Measurements from ENCODE around the gene ACTA1.

GRCh38 chr1:229383188-229383587, 50.7 kb downstream of the ACTA1 start:
- TF ChIP-seq KAT2B (IDR thresholded peaks at IDR 0.05; ENCODE audit: borderline replicate concordance, low read depth, low read length) (no peak), BORCS8-MEF2B (CRISPR knock-in tag; IDR thresholded peaks at IDR 0.05) (no peak), CTCF (CRISPR knock-in tag; IDR thresholded peaks at IDR 0.05) (no peak), JUN (CRISPR knock-in tag; IDR thresholded peaks at IDR 0.05) (no peak), RBM39 (IDR thresholded peaks at IDR 0.05; ENCODE audit: low read depth, low read length, poor library complexity, severe bottlenecking) (no peak), RFXANK (CRISPR knock-in tag; IDR thresholded peaks at IDR 0.05) (no peak), SIN3A (IDR thresholded peaks at IDR 0.05; ENCODE audit: borderline replicate concordance, low read depth, low read length) (no peak), ZNF570 (CRISPR knock-in tag; IDR thresholded peaks at IDR 0.05; ENCODE audit: borderline replicate concordance) (no peak), ZNF264 (CRISPR knock-in tag; IDR thresholded peaks at IDR 0.05) (no peak), POLR2A (IDR thresholded peaks at IDR 0.05; ENCODE audit: insufficient read depth in 1 of 2, low read depth in 2 of 2, low read length in 2 of 2) (no peak), ZBTB21 (CRISPR knock-in tag; IDR thresholded peaks at IDR 0.05) (no peak)
